IMR-90 (cell line): ENCODE results near the gene TAF7. TPM values are rescaled to one million over a fixed set of nuclear protein-coding genes. Genes with fewer than 3 reads are reported as not detected.

ENCODE experiments used
- ATAC-seq: fragments of 200-7000 bp; cut with Tn5 transposase; 2 replicates; pipeline ENCODE4 v1.9.1; 2020; ENCODE audit warnings: low read depth, mild to moderate bottlenecking, moderate library complexity
- Bru-seq: library from RNA; stranded (reverse); fragments of 400-500 nt; gene quantifications from one replicate; lab custom pipeline; 2021; lab: Mats Ljungman, UMichigan
- BruChase-seq, 2 experiments: library from RNA; stranded (reverse); fragments of 400-500 nt; gene quantifications; one replicate each; lab custom pipeline; 2021; lab: Mats Ljungman, UMichigan
- BruUV-seq: library from RNA; stranded (reverse); fragments of 400-500 nt; replicated peaks from 2 replicates; lab custom pipeline; 2021; lab: Mats Ljungman, UMichigan
- CTCF ChIA-PET: fragments of 300-600 bp; formaldehyde crosslinking; extraction: SDS; loops from one replicate; lab custom pipeline; 2021; ENCODE audit warnings: antibody characterized with exemption; lab: Yijun Ruan, JAX
- POLR2A ChIA-PET: fragments of 300-600 bp; sonication (Branson Sonifier 250); formaldehyde crosslinking; loops from one replicate; lab custom pipeline; 2022; ENCODE audit warnings: antibody characterized with exemption; ENCODE audit not compliant: unreplicated experiment; lab: Charles Lee
- DNase-seq: peaks from one replicate; pipeline ENCODE4 v3.0.0; 2013
- H2AFZ ChIP-seq: replicated peaks from 2 replicates; pipeline ENCODE3; 2013; ENCODE audit warnings: low read length, mild to moderate bottlenecking; ENCODE audit not compliant: poor library complexity
- H2AK5ac ChIP-seq: 2 replicates; pipeline ENCODE4 v1.6.1; 2013; ENCODE audit warnings: low read depth, low read length, inconsistent platforms
- H2AK9ac ChIP-seq: replicated peaks from 2 replicates; pipeline ENCODE3; 2013; ENCODE audit warnings: mild to moderate bottlenecking, low read depth, low read length, moderate library complexity; ENCODE audit not compliant: poor library complexity
- H2BK120ac ChIP-seq: 2 replicates; pipeline ENCODE4 v1.6.1; 2013; ENCODE audit warnings: low read depth, low read length, inconsistent platforms
- H2BK15ac ChIP-seq: 3 replicates; pipeline ENCODE4 v1.6.1; 2013; ENCODE audit warnings: low read depth, low read length, inconsistent platforms
- H2BK20ac ChIP-seq: 2 replicates; pipeline ENCODE4 v1.6.1; 2013; ENCODE audit warnings: low read depth, mild to moderate bottlenecking, inconsistent platforms, low read length, moderate library complexity
- H2BK5ac ChIP-seq: 2 replicates; pipeline ENCODE4 v1.6.1; 2013; ENCODE audit warnings: mild to moderate bottlenecking, low read depth, low read length, inconsistent platforms; ENCODE audit not compliant: poor library complexity, severe bottlenecking
- H3K14ac ChIP-seq: replicated peaks from 2 replicates; pipeline ENCODE4 v1.6.1; 2013; ENCODE audit warnings: low read depth, low read length, inconsistent platforms
- H3K18ac ChIP-seq: 2 replicates; pipeline ENCODE4 v1.6.1; 2013; ENCODE audit warnings: low read depth, low read length, control low read depth
- H3K23ac ChIP-seq: 2 replicates; pipeline ENCODE4 v1.6.1; 2013; ENCODE audit warnings: low read depth, low read length, inconsistent platforms
- H3K27ac ChIP-seq: 2 replicates; pipeline ENCODE4 v1.5.1; 2013; ENCODE audit warnings: mild to moderate bottlenecking, control low read depth, low read length; ENCODE audit not compliant: insufficient read depth
- H3K27me3 ChIP-seq: 2 replicates; pipeline ENCODE4 v1.6.1; 2013; ENCODE audit warnings: low read length; ENCODE audit not compliant: control insufficient read depth, insufficient read depth
- H3K36me3 ChIP-seq: 2 replicates; pipeline ENCODE4 v1.6.1; 2013; ENCODE audit warnings: low read length, mixed read lengths; ENCODE audit not compliant: control insufficient read depth, insufficient read depth
- H3K4ac ChIP-seq: 2 replicates; pipeline ENCODE4 v1.6.1; 2013; ENCODE audit warnings: low read depth, low read length, inconsistent platforms
- H3K4me1 ChIP-seq: 2 replicates; pipeline ENCODE4 v1.6.1; 2013; ENCODE audit warnings: low read length, mixed read lengths; ENCODE audit not compliant: control insufficient read depth, insufficient read depth
- H3K4me2 ChIP-seq: 2 replicates; pipeline ENCODE4 v1.6.1; 2013; ENCODE audit warnings: low read depth, mild to moderate bottlenecking, control low read depth, low read length, moderate library complexity
- H3K4me3 ChIP-seq: 2 replicates; pipeline ENCODE4 v1.5.1; 2013; ENCODE audit warnings: low read depth, mild to moderate bottlenecking, control low read depth, low read length, moderate library complexity; ENCODE audit not compliant: insufficient read depth
- H3K56ac ChIP-seq: 2 replicates; pipeline ENCODE4 v1.6.1; 2013; ENCODE audit warnings: low read length, inconsistent platforms; ENCODE audit not compliant: insufficient read depth; ENCODE audit errors: extremely low read depth
- H3K79me1 ChIP-seq, 2 experiments: 2 replicates each; pipeline ENCODE4 v1.6.1; 2013; ENCODE audit warnings: low read length in 2 of 2, inconsistent platforms in 1 of 2, low read depth in 1 of 2
- H3K9ac ChIP-seq: 2 replicates; pipeline ENCODE4 v1.6.1; 2013; ENCODE audit warnings: low read depth, low read length, control low read depth
- H3K9me1 ChIP-seq: 2 replicates; pipeline ENCODE4 v1.6.1; 2013; ENCODE audit warnings: low read length, inconsistent platforms; ENCODE audit not compliant: insufficient read depth
- H3K9me3 ChIP-seq: 2 replicates; pipeline ENCODE4 v1.6.1; 2013; ENCODE audit warnings: low read length; ENCODE audit not compliant: control insufficient read depth, insufficient read depth
- H4K20me1 ChIP-seq: 2 replicates; pipeline ENCODE4 v1.6.1; 2013; ENCODE audit warnings: low read length, inconsistent platforms; ENCODE audit not compliant: insufficient read depth
- H4K5ac ChIP-seq: 2 replicates; pipeline ENCODE4 v1.6.1; 2013; ENCODE audit warnings: mild to moderate bottlenecking, low read depth, low read length, control low read depth
- H4K8ac ChIP-seq, 2 experiments: 2 replicates each; pipeline ENCODE4 v1.6.1; 2013; ENCODE audit warnings: low read depth in 2 of 2, low read length in 2 of 2, control low read depth in 1 of 2, inconsistent platforms in 1 of 2
- H4K91ac ChIP-seq: 2 replicates; pipeline ENCODE4 v1.6.1; 2013; ENCODE audit warnings: low read depth, low read length, inconsistent platforms; ENCODE audit not compliant: insufficient read depth
- CEBPB ChIP-seq: IDR thresholded peaks from 2 replicates; pipeline ENCODE4 v1.6.1; 2012; ENCODE audit warnings: low read depth, low read length, improper control_type of control experiment
- CHD1 ChIP-seq: IDR thresholded peaks from 2 replicates; pipeline ENCODE4 v1.6.1; 2012; ENCODE audit warnings: low read depth, low read length, improper control_type of control experiment
- MAFK ChIP-seq: IDR thresholded peaks from 2 replicates; pipeline ENCODE4 v1.6.1; 2012; ENCODE audit warnings: low read depth, low read length, improper control_type of control experiment
- MAZ ChIP-seq: IDR thresholded peaks from 2 replicates; pipeline ENCODE4 v1.6.1; 2012; ENCODE audit warnings: low read depth, mild to moderate bottlenecking, low read length, improper control_type of control experiment, moderate library complexity, borderline replicate concordance
- POLR2A ChIP-seq: IDR thresholded peaks from 2 replicates; pipeline ENCODE4 v1.6.1; 2012; ENCODE audit warnings: mild to moderate bottlenecking, low read depth, low read length
- RAD21 ChIP-seq: IDR thresholded peaks from 2 replicates; pipeline ENCODE4 v1.6.1; 2012; ENCODE audit warnings: low read length, improper control_type of control experiment
- RFX5 ChIP-seq: IDR thresholded peaks from 2 replicates; pipeline ENCODE4 v1.8.0; 2012; ENCODE audit warnings: low read depth, mild to moderate bottlenecking, low read length, moderate library complexity
- WGBS, 2 experiments: methylation state at CpG; one replicate each; pipeline versions ENCODE4 v1.1.5 to v1.1.7; 2013; ENCODE audit warnings: missing lambda C conversion rate in 2 of 2; ENCODE audit not compliant: insufficient read length in 1 of 2; ENCODE audit errors: extremely low coverage in 2 of 2; 5-methylcytosine and 5-hydroxymethylcytosine counted together
- dilution Hi-C: fragments of 300-500 bp; cut with HindIII; formaldehyde crosslinking; loops from one replicate; pipeline ENCODE4 v1.14.3; 2018; ENCODE audit warnings: low sequenced_read_pairs; ENCODE audit not compliant: unreplicated experiment
- in situ Hi-C: fragments of 300-500 bp; cut with MboI; formaldehyde crosslinking; loops from 3 replicates; pipeline ENCODE4 v1.14.3; 2019; ENCODE audit warnings: low sequenced_read_pairs, inconsistent platforms, mixed read lengths
- intact Hi-C: fragments of 100-400 bp; cut with micrococcal nuclease; formaldehyde crosslinking; loops from 2 replicates; pipeline ENCODE4 v1.10.0; 2022
- long read RNA-seq: library from polyadenylated mRNA; unstranded; transcript quantifications from one replicate; pipeline ENCODE4 v2.0.0, GENCODE V29; 2021; ENCODE audit not compliant: unreplicated experiment
- polyA plus RNA-seq, 3 experiments: library from polyadenylated mRNA; depleted of rRNA; stranded (reverse); fragments of >200 nt; gene quantifications; 2 replicates each; pipeline ENCODE4 v1.2.3, GENCODE V29; 2012; ENCODE audit warnings: low replicate concordance in 1 of 3
- total RNA-seq: library from RNA; depleted of rRNA; stranded (reverse); fragments of >200 nt; gene quantifications from 2 replicates; pipeline ENCODE4 v1.2.3, GENCODE V29; 2012; rRNA removed
- TF ChIP-seq, protein P1 (sequence below): conservative IDR thresholded peaks from 2 replicates; pipeline ENCODE4 v1.5.1; 2012; ENCODE audit warnings: mild to moderate bottlenecking, low read depth, low read length, improper control_type of control experiment

TAF7 gene, protein sequence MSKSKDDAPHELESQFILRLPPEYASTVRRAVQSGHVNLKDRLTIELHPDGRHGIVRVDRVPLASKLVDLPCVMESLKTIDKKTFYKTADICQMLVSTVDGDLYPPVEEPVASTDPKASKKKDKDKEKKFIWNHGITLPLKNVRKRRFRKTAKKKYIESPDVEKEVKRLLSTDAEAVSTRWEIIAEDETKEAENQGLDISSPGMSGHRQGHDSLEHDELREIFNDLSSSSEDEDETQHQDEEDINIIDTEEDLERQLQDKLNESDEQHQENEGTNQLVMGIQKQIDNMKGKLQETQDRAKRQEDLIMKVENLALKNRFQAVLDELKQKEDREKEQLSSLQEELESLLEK
- 51.8 and 100 TPM in 2 replicates for total RNA-seq
- 38.4 and 45.7 TPM in 2 replicates for polyA plus RNA-seq (2012; rRNA removed)
- 12.1 and 22.2 TPM in 2 replicates for polyA plus RNA-seq (2012; cell fraction: cytosol; rRNA removed)
- 4.1 and 19.2 TPM in 2 replicates for polyA plus RNA-seq (2012; cell fraction: nucleus; rRNA removed; ENCODE audit: low replicate concordance)
- percentile 97 among the genes with signal in this experiment for Bru-seq, nascent RNA
- percentile 99 among the genes with signal in this experiment for BruChase-seq, experiment 1, labeled RNA remaining after a 6-hour chase
- percentile 100 among the genes with signal in this experiment for BruChase-seq, experiment 2, labeled RNA remaining after a 2-hour chase
- long read RNA-seq, transcript TAF7-201 (1 exons, 2,334 nt): major isoform, 170 of 170 reads
- long read RNA-seq, partial matches to known transcripts: 0 of 170 reads
- long read RNA-seq, other reads (novel, unspliced or antisense): 0 of 170 reads

GRCh38 chr5:141320225-141321169 is at the start of gene TAF7:
Gene TAF7 (minus strand): TSS chr5:141320784. CDS start chr5:141320044, 740 bp downstream.
- peak within 1 kb of the TSS; percentile 93 for H3K14ac ChIP-seq
- ChIA-PET CTCF (interaction anchor here (0.8 to 1.7 kb wide), 10 partner anchors 40 to 310 kb away, joined by 3 to 7 read pairs (median 4); partner anchors contain the start of genes PCDHGA10 and PCDHGA11), POLR2A (interaction anchor here (0.7 kb wide), 1 partner anchor 244 kb away, joined by 3 read pairs; no protein-coding TSS in a partner anchor)
- H4K8ac ChIP-seq: peak within 1 kb of the TSS; percentile 92 to 96
- H2BK5ac ChIP-seq: peak within 1 kb of the TSS; percentile 67
- TSS peak; percentile 81 for BruUV-seq
- H3K27ac ChIP-seq: peak within 1 kb of the TSS; percentile 80
- ATAC-seq: peak; percentile 96
- H4K20me1 ChIP-seq: peaks cover 7% of the 10 kb centered on the region; the same call in 1 of the 2 replicates
- H3K4me1 ChIP-seq: no peaks in the 10 kb centered on the region
- TF ChIP-seq MAFK (0 out of 2 replicates have a peak, but pooled peaks have one; percentile 30), MAZ (peak; percentile 88; the same call in 1 of the 2 replicates), CEBPB (no peak), RFX5 (no peak), CHD1 (peak; percentile 88; the same call in 1 of the 2 replicates), POLR2A (peak; percentile 97), RAD21 (peak; percentile 47)
- TF ChIP-seq, protein P1, sequence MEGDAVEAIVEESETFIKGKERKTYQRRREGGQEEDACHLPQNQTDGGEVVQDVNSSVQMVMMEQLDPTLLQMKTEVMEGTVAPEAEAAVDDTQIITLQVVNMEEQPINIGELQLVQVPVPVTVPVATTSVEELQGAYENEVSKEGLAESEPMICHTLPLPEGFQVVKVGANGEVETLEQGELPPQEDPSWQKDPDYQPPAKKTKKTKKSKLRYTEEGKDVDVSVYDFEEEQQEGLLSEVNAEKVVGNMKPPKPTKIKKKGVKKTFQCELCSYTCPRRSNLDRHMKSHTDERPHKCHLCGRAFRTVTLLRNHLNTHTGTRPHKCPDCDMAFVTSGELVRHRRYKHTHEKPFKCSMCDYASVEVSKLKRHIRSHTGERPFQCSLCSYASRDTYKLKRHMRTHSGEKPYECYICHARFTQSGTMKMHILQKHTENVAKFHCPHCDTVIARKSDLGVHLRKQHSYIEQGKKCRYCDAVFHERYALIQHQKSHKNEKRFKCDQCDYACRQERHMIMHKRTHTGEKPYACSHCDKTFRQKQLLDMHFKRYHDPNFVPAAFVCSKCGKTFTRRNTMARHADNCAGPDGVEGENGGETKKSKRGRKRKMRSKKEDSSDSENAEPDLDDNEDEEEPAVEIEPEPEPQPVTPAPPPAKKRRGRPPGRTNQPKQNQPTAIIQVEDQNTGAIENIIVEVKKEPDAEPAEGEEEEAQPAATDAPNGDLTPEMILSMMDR: peak; percentile 86
- H3K4ac ChIP-seq: peak within 1 kb of the TSS; percentile 89
- no peak within 1 kb of the TSS for H2AK5ac ChIP-seq
- peak within 1 kb of the TSS; percentile 91 for H4K5ac ChIP-seq
- peaks cover 41% of the 10 kb centered on the region for H3K9me3 ChIP-seq
- peak within 1 kb of the TSS; percentile 59 for H2AK9ac ChIP-seq
- DNase-seq: peak; percentile 92
- H2BK120ac ChIP-seq: peak within 1 kb of the TSS; percentile 40; the same call in 1 of the 2 replicates
- peak within 1 kb of the TSS; percentile 85; the same call in 1 of the 2 replicates for H3K56ac ChIP-seq
- peak within 1 kb of the TSS; percentile 97 for H2AFZ ChIP-seq
- intact Hi-C loops: no loop called here
- H3K9me1 ChIP-seq: no peaks in the 10 kb centered on the region
- peak within 1 kb of the TSS; percentile 66 for H3K18ac ChIP-seq
- dilution Hi-C loops: no loop called here
- 1% methylated on average over 41 of the region's 67 CpGs; no CpG with 5 or more reads in 1 of the 2 experiments for WGBS, 2 experiments
- no peaks in the 10 kb centered on the region for H3K27me3 ChIP-seq
- peak within 1 kb of the TSS; percentile 66 for H3K4me3 ChIP-seq
- no peak within 1 kb of the TSS for H2BK15ac ChIP-seq
- peaks cover 11% of the 10 kb centered on the region for H3K36me3 ChIP-seq
- H3K4me2 ChIP-seq: peak within 1 kb of the TSS; percentile 64
- in situ Hi-C loops: no loop called here
- peaks cover 10 to 17% of the 10 kb centered on the region in 2 experiments for H3K79me1 ChIP-seq
- peak within 1 kb of the TSS; percentile 64 for H3K23ac ChIP-seq
- peak within 1 kb of the TSS; percentile 72 for H3K9ac ChIP-seq
- no peak within 1 kb of the TSS; the same call in 1 of the 2 replicates for H2BK20ac ChIP-seq
- H4K91ac ChIP-seq: peak within 1 kb of the TSS; percentile 83
